CD14-positive monocyte (primary cell): ENCODE data around the gene TRAF1. TPM values are rescaled to one million over a fixed set of nuclear protein-coding genes. Genes with fewer than 3 reads are reported as not detected.

ENCODE experiments used
- DNase-seq, 3 donors: peaks; one replicate each; pipeline ENCODE4 v3.0.0-alpha.2; 2011 to 2022
- H2AFZ ChIP-seq: 2 replicates; pipeline ENCODE4 v1.6.0; 2012; ENCODE audit warnings: mild to moderate bottlenecking, low read depth, low read length, inconsistent platforms; ENCODE audit not compliant: insufficient read depth, poor library complexity, severe bottlenecking
- H3K27ac ChIP-seq, 2 donors: 1 replicate in 1 of 2; 2 replicates in 1 of 2; pipeline ENCODE4 v1.5.1; 2012 to 2013; ENCODE audit warnings: low read length in 2 of 2, control low read depth in 1 of 2, inconsistent platforms in 1 of 2, low read depth in 1 of 2, mild to moderate bottlenecking in 1 of 2
- H3K27me3 ChIP-seq, 2 donors: one replicate each; pipeline versions ENCODE4 v1.6.0 to v1.6.1; 2011 to 2013; ENCODE audit warnings: low read length in 2 of 2; ENCODE audit not compliant: control insufficient read depth in 2 of 2, insufficient read depth in 2 of 2
- H3K36me3 ChIP-seq, 2 donors: replicated peaks in 1 of 2; 1 replicate in 1 of 2; 2 replicates in 1 of 2; pipeline versions ENCODE4 v1.5.1 to v1.6.1; 2012 to 2013; ENCODE audit warnings: low read length in 2 of 2, control low read depth in 1 of 2, inconsistent platforms in 1 of 2, mild to moderate bottlenecking in 1 of 2; ENCODE audit not compliant: insufficient read depth in 2 of 2, control insufficient read depth in 1 of 2
- H3K4me1 ChIP-seq, 2 donors: 1 replicate in 1 of 2; 2 replicates in 1 of 2; pipeline versions ENCODE4 v1.5.1 to v1.6.1; 2012 to 2013; ENCODE audit warnings: low read length in 2 of 2, control low read depth in 1 of 2, inconsistent platforms in 1 of 2, mild to moderate bottlenecking in 1 of 2, moderate library complexity in 1 of 2; ENCODE audit not compliant: insufficient read depth in 2 of 2, control insufficient read depth in 1 of 2
- H3K4me2 ChIP-seq: replicated peaks from 2 replicates; pipeline ENCODE3; 2012; ENCODE audit warnings: low read length, moderate library complexity, mild to moderate bottlenecking; ENCODE audit not compliant: poor library complexity, severe bottlenecking; ENCODE audit errors: extremely low read depth
- H3K4me3 ChIP-seq, 3 experiments: fragments of 200-600 bp in 1 of 3; sonication (generic) in 1 of 3; replicated peaks in 1 of 3; 1 replicate in 2 of 3; 2 replicates in 1 of 3; pipeline ENCODE4 v1.5.1; 2011 to 2013; ENCODE audit warnings: low read length in 3 of 3, mild to moderate bottlenecking in 3 of 3, control low read depth in 2 of 3, low read depth in 2 of 3, inconsistent platforms in 1 of 3, moderate library complexity in 1 of 3
- H3K79me2 ChIP-seq: 2 replicates; pipeline ENCODE4 v1.6.0; 2012; ENCODE audit warnings: mild to moderate bottlenecking, control low read depth, inconsistent platforms, low read length, moderate library complexity; ENCODE audit not compliant: insufficient read depth
- H3K9ac ChIP-seq: 2 replicates; pipeline ENCODE4 v1.6.0; 2017; ENCODE audit warnings: low read length, mild to moderate bottlenecking; ENCODE audit not compliant: insufficient read depth, poor library complexity, severe bottlenecking
- H3K9me3 ChIP-seq, 2 donors: replicated peaks in 1 of 2; 1 replicate in 1 of 2; 2 replicates in 1 of 2; pipeline versions ENCODE4 v1.5.1 to v1.6.1; 2012 to 2013; ENCODE audit warnings: low read length in 2 of 2, control low read depth in 1 of 2; ENCODE audit not compliant: control insufficient read depth in 1 of 2, insufficient read depth in 1 of 2
- H4K20me1 ChIP-seq: 2 replicates; pipeline ENCODE4 v1.6.0; 2012; ENCODE audit warnings: mild to moderate bottlenecking, low read length, control low read depth, moderate library complexity; ENCODE audit not compliant: insufficient read depth
- H3K27ac Mint-ChIP-seq, 7 donors: one replicate each; pipeline ENCODE4 v1.8.0; 2020; ENCODE audit warnings: mild to moderate bottlenecking in 7 of 7, mixed read lengths in 7 of 7, moderate library complexity in 6 of 7, inconsistent platforms in 2 of 7
- H3K27me3 Mint-ChIP-seq, 3 donors: one replicate each; pipeline ENCODE4 v1.8.0; 2021 to 2022; ENCODE audit warnings: low read depth in 3 of 3, mild to moderate bottlenecking in 3 of 3, mixed read lengths in 3 of 3, moderate library complexity in 3 of 3, inconsistent platforms in 1 of 3
- H3K36me3 Mint-ChIP-seq, 2 donors: one replicate each; pipeline ENCODE4 v1.8.0; 2020; ENCODE audit warnings: mixed read lengths in 2 of 2, inconsistent platforms in 1 of 2, mild to moderate bottlenecking in 1 of 2
- H3K4me1 Mint-ChIP-seq: one replicate; pipeline ENCODE4 v1.8.0; 2020; ENCODE audit warnings: mild to moderate bottlenecking, mixed read lengths
- H3K4me3 Mint-ChIP-seq, 2 donors: one replicate each; pipeline ENCODE4 v1.8.0; 2020; ENCODE audit warnings: mild to moderate bottlenecking in 2 of 2, mixed read lengths in 2 of 2, moderate library complexity in 1 of 2
- H3K9me3 Mint-ChIP-seq, 7 donors: one replicate each; pipeline ENCODE4 v1.8.0; 2020 to 2022; ENCODE audit warnings: mixed read lengths in 7 of 7, mild to moderate bottlenecking in 6 of 7, moderate library complexity in 6 of 7, inconsistent platforms in 2 of 7
- CTCF ChIP-seq: fragments of 200-600 bp; IDR thresholded peaks from one replicate; pipeline ENCODE4 v1.8.0; 2022; ENCODE audit warnings: antibody characterized with exemption, mild to moderate bottlenecking
- WGBS: methylation state at CpG from one replicate; pipeline ENCODE4 v1.1.5; 2013; ENCODE audit warnings: missing lambda C conversion rate; ENCODE audit not compliant: insufficient coverage; 5-methylcytosine and 5-hydroxymethylcytosine counted together
- intact Hi-C, 2 donors: fragments of 100-400 bp; cut with micrococcal nuclease; formaldehyde crosslinking; loops; one replicate each; pipeline versions ENCODE4 v1.15.0 to v1.15.1; 2023
- polyA plus RNA-seq, 3 donors: library from polyadenylated mRNA; depleted of rRNA in 1 of 3; unstranded in 2 of 3; stranded (reverse) in 1 of 3; fragments of 300-500 nt in 2 of 3; fragments of >200 nt in 1 of 3; fragmentation: Illumina TruSeq in 2 of 3; gene quantifications; 1 replicate in 2 of 3; 2 replicates in 1 of 3; pipeline ENCODE4 v1.2.3, GENCODE V29; 2012 to 2021

The TRAF1 gene
- polyA plus RNA-seq, 3 donors = 0.15 to 22.8 (median 0.74) TPM

GRCh38 chr9:120865809-120866208 lies 60.8 kb downstream of the TRAF1 start:
- H3K4me1 Mint-ChIP-seq = peaks cover 19% of the 10 kb centered on the region
- peak overlapping the region; percentile 33 to 91 (median 62) for H3K27ac Mint-ChIP-seq
- H3K4me2 ChIP-seq = no peak overlapping the region
- H3K27me3 ChIP-seq = no peaks in the 10 kb centered on the region
- no peak for TF ChIP-seq CTCF
- peak overlapping the region in 1 of 2 donors; percentile 84 for H3K27ac ChIP-seq
- intact Hi-C loops = no loop called here
- no peak overlapping the region for H3K4me3 ChIP-seq
- H3K36me3 Mint-ChIP-seq = peaks cover 51 to 66% of the 10 kb centered on the region in 2 donors
- DNase-seq = no peak
- H3K9me3 Mint-ChIP-seq = no peaks in the 10 kb centered on the region
- no peak overlapping the region for H2AFZ ChIP-seq
- peaks cover 50 to 60% of the 10 kb centered on the region in 2 donors for H3K36me3 ChIP-seq
- H3K4me1 ChIP-seq = peaks cover 23 to 30% of the 10 kb centered on the region in 2 donors
- no peaks in the 10 kb centered on the region for H4K20me1 ChIP-seq
- H3K9me3 ChIP-seq = no peaks in the 10 kb centered on the region
- H3K27me3 Mint-ChIP-seq = no peaks in the 10 kb centered on the region
- no peak overlapping the region for H3K4me3 Mint-ChIP-seq
- peaks cover 37% of the 10 kb centered on the region for H3K79me2 ChIP-seq
- H3K9ac ChIP-seq = no peak overlapping the region
- WGBS = no CpG with 5 or more reads among the region's 5 CpGs

GRCh38 chr9:120865176-120865575 lies 61.4 kb downstream of the TRAF1 start:
- Mint-ChIP-seq H3K27me3 (no peaks in the 10 kb centered on the region), H3K4me3 (no peak overlapping the region), H3K36me3 (peaks cover 58 to 68% of the 10 kb centered on the region in 2 donors), H3K27ac (peak overlapping the region in 4 of 7 donors; percentile 56 to 91 (median 65)), H3K9me3 (no peaks in the 10 kb centered on the region), H3K4me1 (peaks cover 16% of the 10 kb centered on the region)
- intact Hi-C loops = no loop called here
- peak overlapping the region in 1 of 2 donors; percentile 84 for H3K27ac ChIP-seq
- no peak overlapping the region for H3K4me2 ChIP-seq
- H3K79me2 ChIP-seq = peaks cover 37% of the 10 kb centered on the region
- H3K36me3 ChIP-seq = peaks cover 57 to 66% of the 10 kb centered on the region in 2 donors
- peaks cover 21 to 24% of the 10 kb centered on the region in 2 donors for H3K4me1 ChIP-seq
- no peaks in the 10 kb centered on the region for H4K20me1 ChIP-seq
- TF ChIP-seq CTCF = no peak
- DNase-seq = no peak
- H3K4me3 ChIP-seq = no peak overlapping the region
- H3K27me3 ChIP-seq = no peaks in the 10 kb centered on the region
- no peaks in the 10 kb centered on the region for H3K9me3 ChIP-seq
- no peak overlapping the region for H3K9ac ChIP-seq
- 95% methylated on average over 5 of the region's 5 CpGs for WGBS
- no peak overlapping the region for H2AFZ ChIP-seq
